Activated CD8-positive, alpha-beta memory T cell treated with anti-CD3 and anti-CD28 coated beads, Interleukin-2, amount 50 U/mL, for 1 hour (primary cell): ENCODE measurements around the gene ZNF578.
"Not testable (repeated sequence)": the region's sequence is repeated elsewhere in the genome, so short reads cannot be mapped to it uniquely, and the experiment has no call there.

ENCODE experiments used
- DNase-seq: peaks from one replicate; pipeline ENCODE4 v3.0.0-alpha.2; 2020; ENCODE audit errors: extremely low read depth

ZNF578 gene

DNA sequence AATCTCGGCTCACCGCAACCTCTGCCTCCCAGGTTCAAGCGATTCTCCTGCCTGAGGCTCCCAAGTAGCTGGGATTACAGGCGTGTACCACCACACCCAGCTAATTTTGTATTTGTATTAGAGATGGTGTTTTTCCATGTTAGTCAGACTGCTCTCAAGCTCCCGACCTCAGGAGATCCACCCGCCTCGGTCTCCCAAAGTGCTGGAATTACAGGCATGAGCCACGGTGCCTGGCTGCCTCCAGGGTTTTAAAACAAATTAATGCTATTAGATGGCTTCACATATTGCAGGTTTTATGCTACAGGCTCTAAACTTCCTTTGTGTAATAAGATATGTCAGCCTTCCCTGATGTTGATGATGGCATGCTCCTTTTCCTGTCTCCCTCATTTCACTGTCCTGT lies 108.3 kb downstream of the ZNF578 start:
- not testable (repeated sequence) for DNase-seq
